ENCODE measurements around the gene SHISA7.

SHISA7 gene

GRCh38 chr19:55440411-55441105 lies 2.5 kb downstream of the SHISA7 start:
- H3K4me3 ChIP-seq: peak overlapping the region in 2 of 10 experiments; percentile 5; a peak in 2 of 20 replicates
- no peak overlapping the region for H3K9ac ChIP-seq
- no peak overlapping the region for H3K27ac ChIP-seq
- peak overlapping the region in 7 of 11 experiments; percentile 5 to 80 (median 45); a peak in 13 of 22 replicates for H3K4me2 ChIP-seq
- H4K20me1 ChIP-seq: peaks cover 0 to 44% (median 4%) of the 10 kb centered on the region in 11 experiments; a peak in 10 of 22 replicates
- TF ChIP-seq Cebpa-rat (IDR thresholded peaks at IDR 0.05): no peak
- peaks cover 0 to 22% (median 17%) of the 10 kb centered on the region in 10 experiments; a peak in 15 of 20 replicates for H3K4me1 ChIP-seq
- peaks cover 83 to 100% (median 98%) of the 10 kb centered on the region in 11 experiments for H3K27me3 ChIP-seq
- H3K36me3 ChIP-seq: no peaks in the 10 kb centered on the region
- H3K9me3 ChIP-seq (replicated peaks in 1 of 11): peaks cover 0 to 12% (median 0%) of the 10 kb centered on the region in 11 experiments; a peak in 1 of 22 replicates

- no peak overlapping the region for H3K4me2 ChIP-seq
- no peak for TF ChIP-seq Cebpa-rat (IDR thresholded peaks at IDR 0.05)
- H3K9me3 ChIP-seq (replicated peaks in 1 of 11): peaks cover 0 to 17% (median 0%) of the 10 kb centered on the region in 11 experiments; a peak in 4 of 22 replicates
- no peak overlapping the region for H3K9ac ChIP-seq
- no peaks in the 10 kb centered on the region for H3K36me3 ChIP-seq
- H3K4me3 ChIP-seq: no peak overlapping the region
- H3K27me3 ChIP-seq: peaks cover 68 to 96% (median 87%) of the 10 kb centered on the region in 11 experiments
- H3K4me1 ChIP-seq: peaks cover 0 to 22% (median 17%) of the 10 kb centered on the region in 10 experiments; a peak in 15 of 20 replicates
- H4K20me1 ChIP-seq: peaks cover 0 to 34% (median 4%) of the 10 kb centered on the region in 11 experiments; a peak in 9 of 22 replicates
- no peak overlapping the region for H3K27ac ChIP-seq
These were observed 4.0 kb downstream of the SHISA7 start for GRCh38 chr19:55439052-55439451.

- Histone ChIP-seq H3K4me2 (peak overlapping the region in 5 of 11 experiments; percentile 12 to 59 (median 15); a peak in 5 of 22 replicates), H3K9me3 (replicated peaks in 1 of 11) (peaks cover 0 to 32% (median 5%) of the 10 kb centered on the region in 11 experiments; a peak in 9 of 22 replicates), H3K4me1 (peaks cover 0 to 22% (median 17%) of the 10 kb centered on the region in 10 experiments; a peak in 15 of 20 replicates), H3K9ac (no peak overlapping the region), H4K20me1 (peaks cover 0 to 34% (median 4%) of the 10 kb centered on the region in 11 experiments; a peak in 9 of 22 replicates), H3K27me3 (peaks cover 52 to 79% (median 70%) of the 10 kb centered on the region in 11 experiments), H3K27ac (no peak overlapping the region), H3K36me3 (no peaks in the 10 kb centered on the region), H3K4me3 (no peak overlapping the region)
- no peak for TF ChIP-seq Cebpa-rat (IDR thresholded peaks at IDR 0.05)
These were observed 5.7 kb downstream of the SHISA7 start for GRCh38 chr19:55437410-55437809.

GRCh38 chr19:55436847-55437246 lies 6.3 kb downstream of the SHISA7 start:
- no peak overlapping the region for H3K9ac ChIP-seq

GRCh38 chr19:55435020-55435419 lies 8.1 kb downstream of the SHISA7 start:
- no peak overlapping the region for H3K4me2 ChIP-seq
- H3K4me1 ChIP-seq: peaks cover 0 to under 1% (median 0%) of the 10 kb centered on the region in 10 experiments; a peak in 2 of 20 replicates
- TF ChIP-seq Cebpa-rat (IDR thresholded peaks at IDR 0.05): no peak
- H4K20me1 ChIP-seq: peaks cover 0 to 17% (median 0%) of the 10 kb centered on the region in 11 experiments; a peak in 4 of 22 replicates
- H3K4me3 ChIP-seq: no peak overlapping the region
- H3K9ac ChIP-seq: no peak overlapping the region
- H3K27ac ChIP-seq: no peak overlapping the region
- H3K9me3 ChIP-seq (replicated peaks in 1 of 11): peaks cover 8 to 50% (median 17%) of the 10 kb centered on the region in 11 experiments; a peak in 21 of 22 replicates
- H3K36me3 ChIP-seq: no peaks in the 10 kb centered on the region
- H3K27me3 ChIP-seq: peaks cover 28 to 55% (median 46%) of the 10 kb centered on the region in 11 experiments

More at GRCh38 chr19:55436847-55437246, 6.3 kb downstream of the SHISA7 start:
- H3K27ac ChIP-seq: no peak overlapping the region
- H4K20me1 ChIP-seq: peaks cover 0 to 31% (median 4%) of the 10 kb centered on the region in 11 experiments; a peak in 9 of 22 replicates
- H3K4me2 ChIP-seq: no peak overlapping the region
- H3K4me1 ChIP-seq: peaks cover 0 to 19% (median 15%) of the 10 kb centered on the region in 10 experiments; a peak in 15 of 20 replicates
- H3K9me3 ChIP-seq (replicated peaks in 1 of 11): peaks cover 0 to 38% (median 5%) of the 10 kb centered on the region in 11 experiments; a peak in 12 of 22 replicates
- no peak overlapping the region for H3K4me3 ChIP-seq
- no peak for TF ChIP-seq Cebpa-rat (IDR thresholded peaks at IDR 0.05)
- no peaks in the 10 kb centered on the region for H3K36me3 ChIP-seq
- peaks cover 46 to 73% (median 64%) of the 10 kb centered on the region in 11 experiments for H3K27me3 ChIP-seq

- peaks cover 8 to 52% (median 17%) of the 10 kb centered on the region in 11 experiments; a peak in 21 of 22 replicates for H3K9me3 ChIP-seq (replicated peaks in 1 of 11)
- no peaks in the 10 kb centered on the region for H3K36me3 ChIP-seq
- peaks cover 22 to 49% (median 40%) of the 10 kb centered on the region in 11 experiments for H3K27me3 ChIP-seq
- H3K4me2 ChIP-seq: no peak overlapping the region
- H3K27ac ChIP-seq: no peak overlapping the region
- H3K9ac ChIP-seq: no peak overlapping the region
- no peaks in the 10 kb centered on the region; a peak in 1 of 20 replicates for H3K4me1 ChIP-seq
- no peak overlapping the region for H3K4me3 ChIP-seq
- no peak for TF ChIP-seq Cebpa-rat (IDR thresholded peaks at IDR 0.05)
- peaks cover 0 to 15% (median 0%) of the 10 kb centered on the region in 11 experiments; a peak in 4 of 22 replicates for H4K20me1 ChIP-seq
These were observed 8.7 kb downstream of the SHISA7 start for GRCh38 chr19:55434356-55434919.

GRCh38 chr19:55433292-55433691 lies 9.8 kb downstream of the SHISA7 start:
- Histone ChIP-seq H3K4me1 (no peaks in the 10 kb centered on the region; a peak in 1 of 20 replicates), H3K9me3 (replicated peaks in 1 of 11) (peaks cover 8 to 47% (median 17%) of the 10 kb centered on the region in 11 experiments; a peak in 21 of 22 replicates), H3K9ac (no peak overlapping the region), H4K20me1 (peaks cover 0 to 11% (median 0%) of the 10 kb centered on the region in 11 experiments; a peak in 2 of 22 replicates), H3K27ac (no peak overlapping the region), H3K4me2 (no peak overlapping the region), H3K27me3 (peaks cover 11 to 44% (median 29%) of the 10 kb centered on the region in 11 experiments), H3K36me3 (no peaks in the 10 kb centered on the region), H3K4me3 (no peak overlapping the region)
- no peak for TF ChIP-seq Cebpa-rat (IDR thresholded peaks at IDR 0.05)

- no peak overlapping the region for H3K4me2 ChIP-seq
- no peak overlapping the region for H3K27ac ChIP-seq
- H3K9me3 ChIP-seq (replicated peaks in 1 of 11): peaks cover 8 to 47% (median 17%) of the 10 kb centered on the region in 11 experiments; a peak in 21 of 22 replicates
- H3K36me3 ChIP-seq: no peaks in the 10 kb centered on the region
- no peak for TF ChIP-seq Cebpa-rat (IDR thresholded peaks at IDR 0.05)
- H3K4me3 ChIP-seq: no peak overlapping the region
- H3K27me3 ChIP-seq: peaks cover 7 to 35% (median 20%) of the 10 kb centered on the region in 11 experiments; a peak in 19 of 22 replicates
- H4K20me1 ChIP-seq: peaks cover 0 to 11% (median 0%) of the 10 kb centered on the region in 11 experiments; a peak in 1 of 22 replicates
- no peaks in the 10 kb centered on the region; a peak in 1 of 20 replicates for H3K4me1 ChIP-seq
- H3K9ac ChIP-seq: no peak overlapping the region
These were observed 10.7 kb downstream of the SHISA7 start for GRCh38 chr19:55432241-55432959.
